Activated CD8-positive, alpha-beta memory T cell treated with anti-CD3 and anti-CD28 coated beads, Interleukin-2, amount 50 U/mL, for 1 hour (primary cell): ENCODE results near the gene ZSCAN1.
A peak's percentile ranks its signal among the peaks of the same experiment; 100 is the strongest.

Experiments
- DNase-seq: peaks from one replicate; pipeline ENCODE4 v3.0.0-alpha.2; 2020; ENCODE audit errors: extremely low read depth

ZSCAN1 gene

GRCh38 chr19:58084596-58085347, 50.9 kb downstream of the ZSCAN1 start:
- no peak for DNase-seq

- DNase-seq, result no peak
These were observed 51.6 kb downstream of the ZSCAN1 start for GRCh38 chr19:58085348-58085875.

GRCh38 chr19:58086825-58087710, 53.2 kb downstream of the ZSCAN1 start:
- no peak for DNase-seq

- DNase-seq, result no peak
These were observed 54.8 kb downstream of the ZSCAN1 start for GRCh38 chr19:58088521-58089052.

GRCh38 chr19:58089846-58090245, 56.0 kb downstream of the ZSCAN1 start:
- no peak for DNase-seq

GRCh38 chr19:58091251-58091995, 57.6 kb downstream of the ZSCAN1 start:
- DNase-seq, result no peak

GRCh38 chr19:58093071-58093470, 59.2 kb downstream of the ZSCAN1 start:
- DNase-seq, result no peak

GRCh38 chr19:58095328-58095727, 61.5 kb downstream of the ZSCAN1 start:
- DNase-seq, result no peak

- DNase-seq, result no peak
These were observed 63.1 kb downstream of the ZSCAN1 start for GRCh38 chr19:58096884-58097283.

- DNase-seq, result no peak
These were observed 63.5 kb downstream of the ZSCAN1 start for GRCh38 chr19:58097349-58097748.

- DNase-seq, result peak; percentile 97
These were observed 64.2 kb downstream of the ZSCAN1 start, which contains the start of gene ZSCAN18 for GRCh38 chr19:58097781-58098681. Gene ZSCAN18, minus strand, starts transcription at chr19:58098231. Its CDS starts 7,964 bp downstream, at chr19:58090267.

- DNase-seq, result no peak
These were observed 64.8 kb downstream of the ZSCAN1 start for GRCh38 chr19:58098682-58098998.
